ENCODE results near the gene ABCB8. TPM values are rescaled to one million over a fixed set of nuclear protein-coding genes. Genes with fewer than 3 reads are reported as not detected.

The ABCB8 gene
- total and polyA plus RNA-seq, 9 of the 15 experiments (the other 6 are each of a cell fraction or from before 2014, with no cell fraction given) = 7.6 to 106 (median 36.3) TPM

GRCh38 chr7:151087245-151088018 is 59.2 kb downstream of the ABCB8 start (continued):
- TF ChIP-seq CBX1 (IDR thresholded peaks at IDR 0.05; ENCODE audit: low read depth) = no peak; the same call in 1 of the 2 replicates
- peak; percentile 38; the same call in 1 of the 2 replicates for TF ChIP-seq CEBPG (CRISPR knock-in tag; IDR thresholded peaks at IDR 0.05)
- TF ChIP-seq CEBPG (tag; conservative IDR thresholded peaks at IDR 0.05 in 1 of 2, IDR thresholded peaks at IDR 0.05 in 1 of 2) = no peak
- 0 out of 2 replicates have a peak, but pooled peaks have one; percentile 43 for TF ChIP-seq GATAD2A (IDR thresholded peaks at IDR 0.05)
- peak; percentile 50 to 84 (median 66); a peak in 5 of 6 replicates for TF ChIP-seq CTCF (IDR thresholded peaks at IDR 0.05 in 2 of 3, conservative IDR thresholded peaks at IDR 0.05 in 1 of 3; ENCODE audit: insufficient read depth in 2 of 3, low read depth in 1 of 3, low read length in 3 of 3)
- no peak for TF ChIP-seq YBX1 (IDR thresholded peaks at IDR 0.05)
- TF ChIP-seq ZNF384 (IDR thresholded peaks at IDR 0.05; ENCODE audit: low read depth, low read length) = no peak
- TF ChIP-seq ZNF76 (CRISPR knock-in tag; IDR thresholded peaks at IDR 0.05; ENCODE audit: borderline replicate concordance) = no peak
- TF ChIP-seq HIVEP1 (CRISPR knock-in tag; IDR thresholded peaks at IDR 0.05) = no peak; the same call in 1 of the 2 replicates
- no peak for TF ChIP-seq MBD2 (IDR thresholded peaks at IDR 0.05; ENCODE audit: borderline replicate concordance, low read depth)
- TF ChIP-seq HDGF (IDR thresholded peaks at IDR 0.05) = peak; percentile 62; the same call in 1 of the 2 replicates
- peak; percentile 34; the same call in 1 of the 2 replicates for TF ChIP-seq SUPT5H (IDR thresholded peaks at IDR 0.05)
- TF ChIP-seq ZNF444 (CRISPR knock-in tag; IDR thresholded peaks at IDR 0.05) = no peak
- TF ChIP-seq JUND (IDR thresholded peaks at IDR 0.05; ENCODE audit: borderline replicate concordance, low read depth, low read length) = no peak
- no peak; the same call in 2 of the 3 replicates for TF ChIP-seq JUND (tag; IDR thresholded peaks at IDR 0.05; ENCODE audit: borderline replicate concordance, low read depth, low read length)
- TF ChIP-seq RBBP5 (IDR thresholded peaks at IDR 0.05; ENCODE audit: borderline replicate concordance, insufficient read depth, low read length, poor library complexity, severe bottlenecking) = peak; percentile 98
- 0 out of 2 replicates have a peak, but pooled peaks have one; percentile 13 for TF ChIP-seq ZSCAN32 (CRISPR knock-in tag; IDR thresholded peaks at IDR 0.05)
- 0 out of 4 replicates have a peak, but pooled peaks of 1 of the 2 experiments have one; percentile 32 for TF ChIP-seq BCLAF1 (IDR thresholded peaks at IDR 0.05; ENCODE audit: borderline replicate concordance in 1 of 2, control insufficient read depth in 1 of 2, low read depth in 2 of 2, low read length in 1 of 2)
- TF ChIP-seq CCNT2 (IDR thresholded peaks at IDR 0.05; ENCODE audit: borderline replicate concordance, extremely low read depth, insufficient read length, low read depth, low read length) = peak; percentile 85
- TF ChIP-seq ZNF551 (CRISPR knock-in tag; IDR thresholded peaks at IDR 0.05) = no peak
- TF ChIP-seq CEBPB (tag; IDR thresholded peaks at IDR 0.05) = no peak
- TF ChIP-seq NR2C1 (IDR thresholded peaks at IDR 0.05) = no peak
- TF ChIP-seq NR2C1 (tag; IDR thresholded peaks at IDR 0.05) = no peak

Measured in K562 (cell line).